HG03571 (cell line): ENCODE results near the gene KANSL1.

Source experiments
- ATAC-seq: cut with Tn5 transposase; IDR thresholded peaks from one replicate; pipeline ENCODE4 v1.9.1; 2021; ENCODE audit not compliant: unreplicated experiment

The KANSL1 gene

DNA sequence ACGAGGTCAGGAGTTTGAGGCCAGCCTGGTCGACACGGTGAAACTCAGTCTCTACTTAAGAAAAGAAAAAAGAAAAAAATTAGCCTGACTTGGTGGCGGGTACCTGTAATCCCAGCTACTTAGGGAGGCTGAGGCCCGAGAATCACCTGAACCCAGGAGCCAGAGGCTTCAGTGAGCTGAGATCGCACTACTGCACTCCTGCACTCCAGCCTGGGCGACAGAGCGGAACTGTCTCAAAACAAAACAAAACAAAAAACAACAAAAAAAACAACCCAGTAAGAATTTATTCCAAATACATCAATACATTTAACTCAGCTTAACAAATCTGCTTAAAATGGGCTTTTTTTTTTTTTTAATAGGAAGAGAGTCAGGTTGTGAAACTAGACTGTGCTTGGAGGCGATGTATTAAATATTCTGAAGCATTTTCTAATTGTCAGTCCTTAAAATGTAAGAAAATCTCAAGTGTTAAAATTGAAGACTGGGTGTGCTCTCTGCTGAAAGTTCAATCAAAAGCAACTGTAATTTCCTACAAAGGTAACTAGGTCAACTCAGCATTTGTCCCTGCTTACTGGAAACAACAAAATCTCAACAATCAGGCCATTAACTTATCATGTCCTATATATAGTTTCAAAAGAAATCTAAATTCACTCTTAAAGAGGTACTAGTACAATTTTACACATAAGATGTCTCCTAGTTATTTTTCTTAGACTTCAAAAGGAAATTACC lies 23.2 kb downstream of the KANSL1 start:
- ATAC-seq = no peak

DNA sequence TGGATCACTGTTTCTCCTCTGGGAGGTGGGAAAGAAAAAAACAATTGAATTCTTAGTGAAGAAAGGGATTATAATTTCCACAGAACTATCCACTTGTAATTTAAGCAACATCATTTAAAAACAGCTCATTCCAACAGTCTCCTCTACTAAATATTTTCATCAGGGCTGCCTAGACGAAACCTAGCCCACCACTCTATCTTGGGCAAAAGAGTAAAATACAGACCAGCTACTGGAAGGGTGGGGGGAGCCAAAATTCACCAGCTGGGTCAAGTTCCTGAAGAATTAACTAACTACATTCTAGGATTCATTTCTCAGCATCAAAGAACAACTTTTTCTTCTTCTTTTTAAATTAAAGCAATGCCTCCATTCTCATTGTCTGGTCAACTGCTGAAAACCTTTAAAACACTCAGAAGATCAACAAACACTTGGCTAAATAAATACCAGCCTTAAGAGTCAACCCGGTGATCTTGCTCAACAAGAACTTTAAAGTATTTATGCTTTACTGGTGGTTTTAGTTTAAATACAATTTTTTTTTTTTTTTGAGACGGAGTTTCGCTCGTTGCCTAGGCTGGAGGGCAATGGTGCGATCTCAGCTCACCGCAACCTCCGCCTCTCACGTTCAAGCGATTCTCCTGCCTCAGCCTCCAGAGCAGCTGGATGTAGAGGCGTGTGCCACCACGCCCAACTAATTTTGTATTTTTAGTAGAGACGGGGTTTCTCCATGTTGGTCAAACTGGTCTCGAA lies 25.2 kb downstream of the KANSL1 start:
- ATAC-seq = no peak

DNA sequence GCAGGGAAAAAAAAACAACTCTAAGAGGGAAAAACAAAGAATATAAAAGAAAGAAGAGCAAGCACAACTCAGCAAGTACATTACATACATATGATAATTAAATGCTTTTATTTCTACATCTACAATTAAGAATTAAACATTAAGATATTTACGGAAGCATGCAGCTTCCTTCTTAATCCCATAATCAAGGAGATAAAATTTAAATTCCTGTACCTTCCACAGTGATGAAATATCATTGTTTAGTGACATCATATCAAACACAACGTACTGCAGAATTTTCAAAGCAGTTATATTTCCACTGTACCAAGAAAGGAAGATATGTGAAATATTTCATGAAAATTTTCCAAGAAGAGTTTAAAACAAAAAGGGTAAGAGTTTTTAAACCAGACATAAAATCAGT lies 26.0 kb downstream of the KANSL1 start:
- no peak for ATAC-seq

DNA sequence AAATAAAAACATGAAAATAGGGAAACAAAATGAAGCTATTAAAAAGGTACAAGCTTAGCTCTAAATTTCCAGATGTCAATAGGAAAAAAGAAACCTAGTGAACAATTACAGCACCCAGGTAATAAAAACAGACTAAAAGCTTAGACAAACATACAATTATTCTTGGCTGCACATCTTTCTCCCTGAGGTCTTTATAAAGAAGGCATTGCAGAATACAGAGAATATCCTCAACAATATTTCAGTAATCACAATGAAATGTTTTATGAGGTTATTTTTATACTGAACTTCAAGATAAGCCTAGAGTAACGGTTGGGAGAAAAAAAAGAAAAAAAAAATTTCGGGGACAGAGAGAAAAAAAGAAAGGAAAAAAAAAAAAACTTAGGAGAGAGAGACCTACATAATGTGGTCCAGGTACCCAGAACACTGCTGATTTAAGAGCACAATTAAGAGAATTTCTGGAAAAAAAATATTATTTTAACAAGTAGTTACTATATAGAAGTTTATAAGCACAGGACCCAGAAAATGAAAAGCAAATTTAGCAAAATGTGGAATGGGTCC lies 26.5 kb downstream of the KANSL1 start:
- no peak for ATAC-seq

DNA sequence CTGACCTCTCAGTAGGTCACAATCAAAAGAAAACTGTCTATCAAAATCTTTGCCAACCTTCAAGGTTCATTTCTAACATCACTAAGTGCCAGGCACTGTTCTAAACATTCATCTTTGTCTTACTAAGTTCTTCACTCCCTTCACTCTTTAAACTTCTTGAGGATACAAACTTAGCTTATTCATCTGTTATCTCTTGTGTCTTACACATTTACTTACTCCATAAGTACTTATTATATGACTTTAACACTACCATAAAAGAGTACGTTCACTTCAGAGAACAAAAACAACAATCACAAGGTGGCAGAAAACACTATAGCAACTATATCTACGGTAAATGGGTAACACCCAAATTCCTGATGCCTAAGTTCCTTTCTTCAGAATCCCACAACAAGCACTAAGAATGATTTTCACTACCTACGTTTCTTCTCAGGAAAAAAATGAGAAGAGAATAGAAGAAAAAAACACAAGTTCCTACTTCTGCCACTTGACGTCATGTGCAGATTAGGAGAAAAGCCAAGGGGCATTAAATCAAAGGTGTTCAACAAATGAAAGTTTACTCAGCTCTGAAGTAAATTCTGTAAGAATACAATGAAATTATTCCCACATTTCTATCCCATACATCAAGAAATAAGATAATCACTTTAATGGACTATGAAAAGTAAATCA lies 29.2 kb downstream of the KANSL1 start:
- ATAC-seq = no peak

DNA sequence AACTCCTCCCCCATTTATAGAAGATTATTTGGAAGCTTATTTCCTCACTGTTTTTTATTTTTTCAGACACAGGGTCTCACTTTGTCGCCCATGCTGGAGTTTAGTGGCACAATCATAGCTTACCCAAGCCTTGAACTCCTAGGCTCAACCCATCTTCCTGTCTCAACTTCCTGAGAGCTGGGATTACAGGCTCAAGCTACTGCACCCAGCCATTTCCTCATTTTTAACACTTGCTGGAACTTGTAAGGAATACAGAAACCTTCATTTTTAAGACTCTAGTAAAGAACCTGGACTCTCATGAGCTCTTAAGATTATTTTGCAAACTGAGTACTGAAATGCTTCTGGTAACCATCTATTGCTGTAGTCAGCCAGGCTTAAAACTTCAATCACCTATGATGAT lies 29.9 kb downstream of the KANSL1 start:
- no peak for ATAC-seq

DNA sequence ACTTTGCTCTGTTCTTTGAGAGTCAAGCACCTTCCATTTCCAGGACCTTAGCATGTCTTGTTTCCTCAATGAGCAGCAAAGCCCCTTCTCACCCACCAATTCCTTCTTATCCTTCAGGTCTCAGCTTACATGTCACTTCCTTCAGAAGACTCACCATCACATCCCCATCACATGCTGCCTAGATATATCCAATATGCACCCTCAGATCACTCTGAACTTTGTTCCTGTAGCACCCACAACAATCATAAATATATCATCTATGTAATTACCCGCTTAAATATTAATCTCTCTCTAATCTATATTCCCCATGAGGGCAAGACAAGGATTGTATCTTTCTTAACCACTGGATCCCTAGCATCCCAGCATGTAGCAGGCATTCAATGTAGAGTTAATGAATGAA lies 30.4 kb downstream of the KANSL1 start:
- ATAC-seq = no peak

DNA sequence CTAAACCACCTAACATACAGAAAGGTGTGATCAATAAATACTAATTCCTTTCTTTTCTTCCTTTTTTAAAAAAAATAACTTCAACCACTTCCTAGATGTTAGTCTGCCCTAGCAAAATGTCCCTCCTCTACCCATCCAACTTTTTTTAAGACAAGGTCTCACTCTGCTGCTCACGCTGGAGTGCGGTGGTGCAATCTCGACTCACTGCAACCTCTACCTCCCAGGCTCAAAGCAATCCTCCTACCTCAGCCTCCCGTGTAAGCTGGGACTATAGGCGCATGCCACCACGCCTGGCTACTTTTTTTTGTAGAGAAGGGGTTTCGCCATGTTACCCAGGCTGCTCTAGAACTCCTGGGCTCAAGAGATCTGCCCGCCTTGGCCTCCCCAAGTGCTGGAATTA lies 33.1 kb downstream of the KANSL1 start:
- ATAC-seq = no peak

DNA sequence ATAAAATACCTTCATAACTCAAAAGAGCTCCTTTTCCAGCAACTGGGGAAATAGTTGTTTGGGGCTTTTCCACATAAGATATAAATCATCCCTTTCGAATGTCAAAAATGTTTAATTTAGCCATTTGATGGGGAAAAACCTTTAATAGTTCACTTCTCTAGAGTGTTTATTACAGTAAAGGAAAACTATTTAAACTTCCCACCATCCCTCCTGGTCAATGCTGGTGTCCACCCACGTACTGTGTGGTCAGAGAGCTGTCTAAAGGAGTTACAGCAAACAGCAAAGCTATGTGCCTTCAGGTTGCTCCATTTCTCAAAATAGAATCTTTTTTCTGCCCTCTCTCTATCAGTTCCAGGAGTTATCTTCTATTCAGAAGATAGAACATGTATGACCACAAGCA lies 33.5 kb downstream of the KANSL1 start:
- ATAC-seq = no peak

DNA sequence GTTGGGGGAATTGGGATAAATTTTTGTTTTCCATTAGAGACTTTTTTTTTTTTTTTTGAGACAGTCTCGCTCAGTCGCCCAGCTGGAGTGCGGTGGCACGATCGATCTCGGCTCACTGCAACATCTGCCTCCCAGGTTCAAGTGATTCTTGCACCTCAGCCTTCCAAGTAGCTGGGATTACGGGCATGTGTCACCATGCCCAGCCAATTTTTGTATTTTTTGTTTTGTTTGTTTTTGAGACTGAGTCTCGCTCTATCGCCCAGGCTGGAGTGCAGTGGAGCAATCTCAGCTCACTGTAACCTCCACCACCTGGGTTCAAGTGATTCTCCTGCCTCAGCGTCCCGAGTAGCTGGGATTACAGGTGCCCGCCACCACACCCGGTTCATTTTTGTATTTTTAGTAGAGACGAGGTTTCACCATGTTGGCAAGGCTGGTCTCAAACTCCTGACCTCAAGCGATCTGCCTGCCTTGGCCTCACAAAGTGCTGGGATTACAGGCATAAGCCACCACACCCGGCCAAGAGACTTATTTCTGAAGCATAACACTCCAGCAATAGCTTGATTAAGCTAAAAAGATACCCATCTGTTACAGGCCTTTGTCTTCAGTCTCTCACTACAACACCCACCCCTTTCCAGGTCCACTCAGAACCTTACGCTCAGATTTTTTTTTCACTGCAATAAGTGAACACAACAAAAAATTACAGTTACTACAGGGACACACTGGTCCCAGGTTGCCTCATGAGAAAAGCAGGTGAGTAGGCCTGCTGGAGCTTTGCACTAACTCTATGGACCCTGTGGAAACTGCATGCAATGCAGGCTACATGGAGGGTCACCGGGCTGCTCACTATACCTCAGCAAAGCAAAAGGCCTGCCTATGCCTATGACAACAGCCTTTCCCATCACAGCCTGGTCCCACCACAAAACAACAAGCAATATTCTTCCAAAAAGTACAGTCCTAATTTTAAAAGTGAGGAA lies 34.6 kb downstream of the KANSL1 start:
- no peak for ATAC-seq

DNA sequence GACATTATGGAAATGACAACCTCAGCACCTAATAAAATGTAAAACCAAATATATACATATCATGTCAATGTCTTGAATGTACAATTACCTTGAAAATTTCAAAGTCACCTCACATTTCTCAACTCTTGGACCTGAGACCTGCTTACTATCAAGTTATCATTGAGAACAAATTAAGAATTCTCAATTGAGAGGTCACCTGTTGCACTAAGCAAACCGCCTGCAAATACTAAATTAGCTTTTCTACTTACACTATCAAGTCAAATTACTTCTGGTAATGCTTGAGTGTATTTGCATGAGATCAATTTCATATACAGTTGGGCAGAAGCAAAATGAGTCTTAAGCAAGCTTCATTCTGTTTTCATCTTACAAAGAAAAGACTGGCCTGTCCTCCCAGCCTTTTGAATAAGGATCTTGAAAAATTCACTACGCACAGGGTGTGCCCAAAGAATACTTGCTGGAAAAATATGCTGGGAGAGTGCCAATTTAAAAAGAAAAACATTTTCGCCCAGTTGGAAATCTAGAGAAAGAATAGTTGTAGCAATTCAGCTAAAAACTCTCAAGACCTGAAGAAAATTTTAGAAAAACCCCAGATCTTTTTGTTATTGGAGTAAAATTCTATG lies 35.7 kb downstream of the KANSL1 start:
- ATAC-seq = no peak

DNA sequence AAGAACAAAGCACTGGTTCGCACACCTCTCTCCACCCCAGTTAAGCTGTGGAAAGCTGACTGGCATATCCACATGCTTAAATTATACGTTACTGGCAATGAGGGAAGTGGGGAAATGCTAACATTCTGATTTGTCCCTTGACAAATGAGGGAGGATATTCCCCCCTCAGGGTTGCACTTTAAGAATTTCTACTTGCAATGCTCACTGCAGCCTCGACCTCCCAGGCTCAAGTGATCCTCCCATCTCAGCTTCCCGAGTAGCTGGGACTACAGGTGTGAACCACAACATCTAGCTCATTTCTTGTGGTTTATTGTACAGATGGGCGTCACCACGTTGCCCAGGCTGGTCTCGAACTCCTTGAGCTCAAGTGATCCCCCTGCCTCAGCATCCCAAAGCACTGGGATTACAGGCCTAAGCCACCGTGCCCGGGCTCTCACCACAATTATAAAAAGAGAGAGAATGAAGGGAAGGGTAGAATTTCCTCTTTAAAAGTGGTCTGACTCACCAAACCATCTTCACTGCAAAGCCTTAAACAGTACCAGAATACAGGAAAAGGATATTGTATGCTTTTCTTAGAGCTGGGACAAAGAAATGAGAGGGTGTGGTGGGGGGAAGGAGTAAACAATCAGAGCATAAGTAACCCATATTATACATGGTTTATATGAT lies 38.9 kb downstream of the KANSL1 start:
- ATAC-seq = no peak

DNA sequence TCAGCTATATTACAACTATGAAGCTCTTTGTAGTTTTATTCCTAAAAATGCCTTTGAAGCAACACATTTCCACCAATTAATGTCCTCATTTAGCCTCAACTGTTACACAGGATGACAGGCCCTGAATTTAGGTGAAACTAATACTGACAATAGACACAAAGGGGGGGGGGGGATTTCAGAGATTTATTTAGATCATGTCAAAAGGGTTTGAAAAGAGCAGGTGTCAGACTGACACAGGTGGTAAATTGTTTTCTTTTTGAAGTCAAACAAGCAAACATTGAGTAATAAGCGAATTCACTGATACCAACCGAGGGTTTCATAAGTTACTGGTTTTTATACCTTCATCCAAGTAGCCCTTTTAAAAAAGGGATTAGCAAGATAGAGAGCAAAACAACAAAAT lies 40.8 kb downstream of the KANSL1 start:
- no peak for ATAC-seq

DNA sequence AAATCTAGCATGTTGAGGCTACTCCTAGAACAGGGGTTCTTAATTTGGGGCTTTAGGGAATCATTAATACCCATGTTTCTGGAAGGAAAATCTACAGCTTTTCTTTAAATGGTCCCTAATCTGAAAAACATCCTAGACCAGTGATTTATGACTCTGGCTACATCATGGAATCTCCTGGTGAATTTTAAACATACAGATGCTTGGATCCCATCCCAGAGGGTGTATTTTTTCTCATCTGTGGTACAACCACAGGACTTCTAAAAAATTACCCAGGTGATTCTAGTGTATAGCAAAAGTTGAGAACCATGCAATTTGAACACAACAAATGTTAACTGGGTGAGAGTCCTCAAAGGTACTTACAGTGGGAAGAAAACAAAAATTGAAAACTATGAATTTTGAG lies 41.5 kb downstream of the KANSL1 start:
- no peak for ATAC-seq

DNA sequence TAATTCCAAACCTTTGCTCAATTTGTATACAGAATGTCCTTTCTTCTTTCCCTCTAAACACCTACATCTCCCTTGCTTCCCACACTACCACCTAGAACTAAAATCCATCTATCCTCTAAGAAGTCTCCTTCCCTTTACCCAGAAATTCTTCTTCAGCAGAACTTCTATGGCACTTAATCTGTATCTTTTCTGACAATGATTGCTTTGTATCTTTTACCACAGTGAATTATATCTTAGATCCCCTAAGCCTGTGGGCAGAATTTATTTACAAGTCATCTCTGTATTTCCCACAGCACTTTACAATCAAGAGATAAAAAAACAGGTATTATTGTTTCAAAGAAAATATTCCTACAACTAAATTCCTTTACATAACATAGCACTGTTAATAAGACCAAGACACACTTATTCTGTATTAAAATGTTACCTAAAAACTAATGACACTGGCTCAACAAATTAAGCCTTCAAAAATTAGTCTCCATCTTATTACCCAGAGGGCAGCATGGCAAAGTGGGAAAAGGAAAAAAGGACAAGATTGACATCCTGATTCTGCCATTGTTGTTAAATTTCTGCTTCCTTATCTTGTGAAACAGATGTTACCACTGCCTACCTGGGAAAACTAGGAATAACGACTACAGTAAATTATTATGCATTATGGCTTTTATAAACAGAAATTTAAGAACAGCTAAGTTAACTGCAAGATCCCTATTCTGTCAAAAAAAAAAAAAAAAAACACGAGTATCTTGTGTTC lies 42.8 kb downstream of the KANSL1 start:
- no peak for ATAC-seq

DNA sequence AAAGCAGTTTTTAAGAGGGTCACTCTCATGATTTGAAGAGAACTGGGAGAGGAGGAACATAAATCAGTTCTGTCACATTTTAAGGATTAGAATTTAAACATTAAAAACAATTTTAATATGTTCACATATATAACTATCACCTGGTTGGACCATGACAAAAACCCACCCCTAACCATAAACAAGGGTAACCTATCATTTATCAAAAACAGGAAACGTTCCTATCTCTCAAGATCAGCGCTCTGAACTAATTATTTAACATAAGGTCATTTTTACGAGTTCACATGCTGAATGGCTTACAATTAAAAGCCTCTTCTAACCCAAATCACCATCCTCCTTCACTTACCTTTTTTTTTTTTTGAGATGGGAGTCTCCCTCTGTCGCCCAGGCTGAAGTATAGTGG lies 45.0 kb downstream of the KANSL1 start:
- no peak for ATAC-seq

DNA sequence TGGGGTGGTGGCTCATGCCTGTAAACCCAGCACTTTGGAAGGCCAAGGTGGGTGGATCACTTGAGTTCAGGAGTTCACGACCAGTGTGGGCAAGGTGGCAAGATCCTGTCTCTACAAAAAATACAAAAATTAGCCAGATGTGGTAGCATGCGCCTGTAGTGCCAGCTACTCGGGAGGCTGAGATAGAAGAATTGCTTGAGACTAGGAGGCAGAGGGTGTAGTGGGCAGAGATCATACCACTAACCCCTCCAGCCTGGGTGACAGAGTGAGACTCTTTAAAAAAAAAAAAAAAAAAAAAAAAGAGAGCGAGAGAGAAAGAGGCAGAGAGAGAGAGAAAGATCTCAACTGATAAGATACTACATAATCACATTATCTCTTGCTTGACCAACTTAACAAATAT lies 45.9 kb downstream of the KANSL1 start:
- ATAC-seq = no peak

DNA sequence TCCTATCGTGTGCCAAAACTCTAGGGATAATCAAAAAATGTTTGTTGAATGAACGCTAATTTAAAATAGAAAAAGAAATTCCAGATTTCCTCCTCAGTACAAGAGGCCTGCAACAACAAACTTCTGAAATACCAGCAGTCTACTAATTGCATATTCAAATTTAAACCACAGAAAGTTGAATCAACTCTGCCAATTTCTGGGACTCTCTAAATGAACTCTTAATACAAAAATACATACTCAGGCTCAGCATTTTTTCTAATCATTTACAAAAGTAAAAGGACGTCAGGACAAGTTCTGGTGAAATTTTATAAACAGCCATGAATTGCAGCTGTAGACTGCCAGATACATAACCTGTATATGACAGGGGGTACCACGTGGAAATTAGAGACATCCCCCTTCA lies 49.0 kb downstream of the KANSL1 start:
- no peak for ATAC-seq

DNA sequence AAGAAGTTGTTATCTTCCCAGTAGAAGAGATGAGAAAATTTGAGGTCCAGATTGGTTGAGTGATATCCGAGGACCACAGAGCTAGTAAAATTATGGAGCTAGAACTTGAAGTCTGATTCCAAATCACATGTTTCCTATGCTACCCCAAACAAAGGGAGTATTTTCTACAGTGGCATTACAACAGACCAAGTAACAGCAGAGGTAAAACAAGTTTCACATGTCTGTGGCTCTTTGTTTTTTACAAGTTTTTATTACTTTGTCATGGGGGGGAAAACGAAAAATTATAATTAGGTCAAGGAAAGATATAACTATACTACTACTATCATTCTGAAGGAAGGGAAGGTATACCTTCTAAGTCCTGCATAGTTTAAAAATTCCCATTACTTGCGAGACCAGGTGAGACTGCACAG lies 49.4 kb downstream of the KANSL1 start:
- ATAC-seq = no peak
